PFSK-1 (cell line): ENCODE measurements around the gene AK8.

ENCODE experiments used
- POLR2AphosphoS5 ChIP-seq: IDR thresholded peaks from 2 replicates; pipeline ENCODE4 v1.6.1; 2012; ENCODE audit warnings: low read depth, mild to moderate bottlenecking, control low read depth, low read length, moderate library complexity
- TAF1 ChIP-seq: IDR thresholded peaks from 2 replicates; pipeline ENCODE4 v1.6.1; 2012; ENCODE audit warnings: low read length, control low read depth, borderline replicate concordance; ENCODE audit not compliant: insufficient read depth
- TF ChIP-seq, protein P1 (sequence below), 2 experiments: IDR thresholded peaks; 2 replicates each; pipeline versions ENCODE4 v1.6.1 to v1.8.0; 2011 to 2012; ENCODE audit warnings: low read depth in 2 of 2, low read length in 2 of 2, control low read depth in 1 of 2, inconsistent platforms in 1 of 2, mild to moderate bottlenecking in 1 of 2, moderate library complexity in 1 of 2; ENCODE audit not compliant: insufficient read depth in 1 of 2

DNA sequence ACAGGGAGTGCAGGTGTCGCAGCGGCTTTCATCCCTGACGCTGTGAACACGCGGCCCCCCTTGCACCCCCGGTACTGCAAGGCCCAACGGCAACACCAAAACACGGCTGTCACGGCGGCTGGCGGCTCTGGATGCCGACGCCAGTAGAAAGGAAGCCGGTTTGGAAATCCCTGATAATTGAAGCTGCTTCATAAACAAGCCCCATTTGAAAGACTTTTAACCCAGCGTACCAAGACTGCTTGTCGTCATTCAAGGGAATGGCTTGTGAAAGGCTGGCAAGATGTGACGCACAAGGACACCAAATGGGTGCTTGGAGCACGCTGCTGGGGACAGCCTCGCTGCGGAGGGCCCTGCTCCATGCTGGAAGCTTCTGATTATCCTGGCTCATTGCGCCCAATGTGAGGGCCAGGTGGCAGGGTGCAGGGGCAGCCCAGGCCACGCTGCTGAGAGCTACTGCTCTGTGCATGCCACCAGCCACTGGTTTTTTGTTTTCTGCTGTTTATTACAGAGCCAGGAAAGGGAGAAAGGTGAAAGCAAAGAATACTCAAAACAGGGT is 144.7 kb downstream of the AK8 start:
- TF ChIP-seq POLR2AphosphoS5 = no peak
- TF ChIP-seq, protein P1, sequence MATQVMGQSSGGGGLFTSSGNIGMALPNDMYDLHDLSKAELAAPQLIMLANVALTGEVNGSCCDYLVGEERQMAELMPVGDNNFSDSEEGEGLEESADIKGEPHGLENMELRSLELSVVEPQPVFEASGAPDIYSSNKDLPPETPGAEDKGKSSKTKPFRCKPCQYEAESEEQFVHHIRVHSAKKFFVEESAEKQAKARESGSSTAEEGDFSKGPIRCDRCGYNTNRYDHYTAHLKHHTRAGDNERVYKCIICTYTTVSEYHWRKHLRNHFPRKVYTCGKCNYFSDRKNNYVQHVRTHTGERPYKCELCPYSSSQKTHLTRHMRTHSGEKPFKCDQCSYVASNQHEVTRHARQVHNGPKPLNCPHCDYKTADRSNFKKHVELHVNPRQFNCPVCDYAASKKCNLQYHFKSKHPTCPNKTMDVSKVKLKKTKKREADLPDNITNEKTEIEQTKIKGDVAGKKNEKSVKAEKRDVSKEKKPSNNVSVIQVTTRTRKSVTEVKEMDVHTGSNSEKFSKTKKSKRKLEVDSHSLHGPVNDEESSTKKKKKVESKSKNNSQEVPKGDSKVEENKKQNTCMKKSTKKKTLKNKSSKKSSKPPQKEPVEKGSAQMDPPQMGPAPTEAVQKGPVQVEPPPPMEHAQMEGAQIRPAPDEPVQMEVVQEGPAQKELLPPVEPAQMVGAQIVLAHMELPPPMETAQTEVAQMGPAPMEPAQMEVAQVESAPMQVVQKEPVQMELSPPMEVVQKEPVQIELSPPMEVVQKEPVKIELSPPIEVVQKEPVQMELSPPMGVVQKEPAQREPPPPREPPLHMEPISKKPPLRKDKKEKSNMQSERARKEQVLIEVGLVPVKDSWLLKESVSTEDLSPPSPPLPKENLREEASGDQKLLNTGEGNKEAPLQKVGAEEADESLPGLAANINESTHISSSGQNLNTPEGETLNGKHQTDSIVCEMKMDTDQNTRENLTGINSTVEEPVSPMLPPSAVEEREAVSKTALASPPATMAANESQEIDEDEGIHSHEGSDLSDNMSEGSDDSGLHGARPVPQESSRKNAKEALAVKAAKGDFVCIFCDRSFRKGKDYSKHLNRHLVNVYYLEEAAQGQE (IDR thresholded peaks at IDR 0.05; ENCODE audit: insufficient read depth in 1 of 2, low read depth in 2 of 2, low read length in 2 of 2) = no peak
- TF ChIP-seq TAF1 = no peak
